HFFc6 (cell line): ENCODE measurements around the gene TMPRSS11D. TPM values are rescaled to one million over a fixed set of nuclear protein-coding genes. Genes with fewer than 3 reads are reported as not detected.

Experiments
- DNase-seq: peaks from one replicate; pipeline ENCODE4 v3.0.0-alpha.2; 2018
- H3K27ac Mint-ChIP-seq: 2 replicates; pipeline ENCODE4 v1.8.0; 2020; ENCODE audit warnings: mild to moderate bottlenecking, mixed read lengths
- H3K27me3 Mint-ChIP-seq: 2 replicates; pipeline ENCODE4 v1.8.0; 2021; ENCODE audit warnings: mild to moderate bottlenecking, moderate library complexity, mixed read lengths; ENCODE audit not compliant: insufficient read depth
- H3K36me3 Mint-ChIP-seq: 2 replicates; pipeline ENCODE4 v1.8.0; 2021; ENCODE audit warnings: low read depth, mixed read lengths
- H3K4me1 Mint-ChIP-seq: 2 replicates; pipeline ENCODE4 v1.8.0; 2020; ENCODE audit warnings: low read depth, mixed read lengths
- H3K4me3 Mint-ChIP-seq: 2 replicates; pipeline ENCODE4 v1.8.0; 2020; ENCODE audit warnings: mild to moderate bottlenecking, moderate library complexity, mixed read lengths
- H3K9me3 Mint-ChIP-seq: 2 replicates; pipeline ENCODE4 v1.8.0; 2020; ENCODE audit warnings: mild to moderate bottlenecking, mixed read lengths
- CTCF ChIP-seq: fragments of 200-600 bp; sonication (generic); IDR thresholded peaks from 2 replicates; pipeline ENCODE4 v1.5.0; 2021; ENCODE audit warnings: antibody characterized with exemption, mild to moderate bottlenecking
- total RNA-seq, 6 experiments: library from RNA; stranded (reverse); fragmentation: NEBNext Ultra II Directional; extraction: Animal tissue kit (Norgen Biotek cat#: 25700); gene quantifications; 2 replicates in 1 of 6; 3 replicates in 5 of 6; pipeline ENCODE4 v1.2.3, GENCODE V29; 2021

Gene TMPRSS11D
- total RNA-seq, 6 experiments from 2014 or later, result not detected

DNA sequence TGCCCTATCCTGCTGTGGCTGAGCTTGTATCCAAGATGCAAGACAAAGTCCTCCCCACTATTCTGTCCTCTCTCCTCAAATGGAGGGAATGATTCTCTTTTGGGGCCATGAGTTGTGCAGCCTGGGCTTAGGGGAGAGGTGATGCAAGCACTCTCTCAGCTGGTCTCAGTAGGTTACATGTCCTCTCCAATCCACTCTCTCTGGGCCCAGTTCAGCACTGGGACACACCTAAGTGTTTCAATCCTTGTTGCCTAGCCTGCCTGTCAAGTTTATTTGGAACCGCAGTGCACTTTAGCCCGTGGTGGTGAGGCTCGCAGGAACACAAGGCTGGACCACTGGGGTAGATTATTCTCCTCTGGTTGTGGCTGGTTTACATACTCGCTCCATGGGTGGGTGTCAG is 23.8 kb upstream of the TMPRSS11D start:
- no peaks in the 10 kb centered on the region for H3K9me3 Mint-ChIP-seq
- no peak for TF ChIP-seq CTCF
- H3K4me3 Mint-ChIP-seq, result no peak overlapping the region

DNA sequence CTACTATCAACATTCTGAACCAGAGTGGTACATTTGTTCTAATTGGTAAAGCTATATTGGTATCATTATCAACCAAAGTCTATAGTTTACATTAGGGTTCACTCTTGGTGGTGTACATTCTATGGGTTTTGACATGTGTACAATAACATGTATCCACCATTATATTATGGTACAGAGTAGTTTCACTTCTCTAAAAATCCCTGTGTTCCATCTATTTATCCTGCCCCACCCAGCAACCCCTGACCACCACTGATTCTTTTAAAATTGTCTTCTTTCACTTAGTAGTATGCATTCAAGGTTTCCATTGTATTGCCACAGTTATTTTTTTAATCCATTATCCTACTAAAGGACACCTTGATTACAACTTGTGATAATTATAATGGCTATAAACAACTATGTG is 15.3 kb upstream of the TMPRSS11D start:
- no peaks in the 10 kb centered on the region for H3K36me3 Mint-ChIP-seq
- H3K4me3 Mint-ChIP-seq, result no peak overlapping the region
- H3K4me1 Mint-ChIP-seq, result no peaks in the 10 kb centered on the region
- H3K9me3 Mint-ChIP-seq, result peaks cover 4% of the 10 kb centered on the region; the same call in 1 of the 2 replicates
- TF ChIP-seq CTCF, result no peak
- no peak for DNase-seq
- H3K27me3 Mint-ChIP-seq, result no peaks in the 10 kb centered on the region
- H3K27ac Mint-ChIP-seq, result no peak overlapping the region

More for the DNA sequence above, 23.8 kb upstream of the TMPRSS11D start:
- Mint-ChIP-seq H3K4me1 (peaks cover 11% of the 10 kb centered on the region), H3K36me3 (no peaks in the 10 kb centered on the region), H3K27ac (no peak overlapping the region), H3K27me3 (no peaks in the 10 kb centered on the region)
- DNase-seq, result no peak

DNA sequence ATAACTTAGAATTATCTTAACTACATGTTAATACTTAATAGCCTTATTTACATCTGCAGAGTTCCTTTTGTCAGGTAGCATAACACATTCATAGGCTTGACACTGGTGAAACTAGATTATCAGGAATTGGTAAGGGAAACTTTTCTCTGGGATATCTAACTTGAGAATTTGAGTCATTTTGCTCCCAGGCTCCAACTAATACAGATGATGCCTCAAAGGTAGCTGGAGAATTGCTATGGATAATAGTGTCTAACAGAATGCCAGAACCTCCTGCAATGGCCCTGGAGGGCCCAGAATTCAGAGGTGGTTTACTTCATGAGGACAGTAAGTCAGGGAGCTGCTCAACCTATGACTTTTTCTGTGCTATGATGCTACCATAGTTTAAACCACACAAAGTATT is 13.9 kb upstream of the TMPRSS11D start:
- DNase-seq, result no peak
- peaks cover 4% of the 10 kb centered on the region; the same call in 1 of the 2 replicates for H3K9me3 Mint-ChIP-seq
- H3K27ac Mint-ChIP-seq, result no peak overlapping the region
- H3K4me3 Mint-ChIP-seq, result no peak overlapping the region
- H3K36me3 Mint-ChIP-seq, result no peaks in the 10 kb centered on the region
- H3K4me1 Mint-ChIP-seq, result no peaks in the 10 kb centered on the region
- TF ChIP-seq CTCF, result no peak
- no peaks in the 10 kb centered on the region for H3K27me3 Mint-ChIP-seq

GRCh38 chr4:67896421-67897065 is 12.7 kb upstream of the TMPRSS11D start:
- H3K4me1 Mint-ChIP-seq, result 0 out of 2 replicates have a peak, but pooled peaks cover 4% of the 10 kb centered on the region
- no peak overlapping the region for H3K4me3 Mint-ChIP-seq
- no peak for DNase-seq
- no peak for TF ChIP-seq CTCF
- H3K27me3 Mint-ChIP-seq, result no peaks in the 10 kb centered on the region
- H3K9me3 Mint-ChIP-seq, result peaks cover 4% of the 10 kb centered on the region; the same call in 1 of the 2 replicates
- no peaks in the 10 kb centered on the region for H3K36me3 Mint-ChIP-seq
- H3K27ac Mint-ChIP-seq, result no peak overlapping the region

- 0 out of 2 replicates have a peak, but pooled peaks cover 4% of the 10 kb centered on the region for H3K4me1 Mint-ChIP-seq
- no peak for DNase-seq
- H3K9me3 Mint-ChIP-seq, result peaks cover 4% of the 10 kb centered on the region; the same call in 1 of the 2 replicates
- H3K36me3 Mint-ChIP-seq, result no peaks in the 10 kb centered on the region
- TF ChIP-seq CTCF, result no peak
- no peaks in the 10 kb centered on the region for H3K27me3 Mint-ChIP-seq
- H3K27ac Mint-ChIP-seq, result no peak overlapping the region
- H3K4me3 Mint-ChIP-seq, result no peak overlapping the region
Measured at GRCh38 chr4:67894659-67895058, 10.9 kb upstream of the TMPRSS11D start.
